ENCODE results near the gene SDHAF3. TPM values are rescaled to one million over a fixed set of nuclear protein-coding genes. Genes with fewer than 3 reads are reported as not detected.
A peak's percentile ranks its signal among the peaks of the same experiment; 100 is the strongest.

The SDHAF3 gene
- total RNA-seq, 1 experiment from 2014 or later, result 27.4 TPM

GRCh38 chr7:97117035-97117371 is 495 bp upstream of the SDHAF3 start:
- Histone ChIP-seq H3K4me2 (peak overlapping the region; percentile 92), H3K4me3 (peak overlapping the region; percentile 82), H2AFZ (peak overlapping the region; percentile 97), H3K9me2 (ENCODE audit: insufficient read depth) (no peaks in the 10 kb centered on the region), H3K27me3 (ENCODE audit: insufficient read depth, low read depth) (no peaks in the 10 kb centered on the region), H3F3A (ENCODE audit: insufficient read depth, low read depth) (no peaks in the 10 kb centered on the region), H3K36me3 (ENCODE audit: low read depth) (no peaks in the 10 kb centered on the region), H3K9me3 (ENCODE audit: insufficient read depth, low read depth) (no peaks in the 10 kb centered on the region), H4K20me1 (ENCODE audit: insufficient read depth) (no peaks in the 10 kb centered on the region), H3K79me2 (ENCODE audit: low read depth) (peaks cover 22% of the 10 kb centered on the region), H3K4me1 (replicated peaks; ENCODE audit: insufficient read depth) (peaks cover 15% of the 10 kb centered on the region), H3K27ac (peak overlapping the region; percentile 49; the same call in 1 of the 2 replicates)
- no TSS peak for BruUV-seq (replicated peaks)
- TF ChIP-seq EZH2 (IDR thresholded peaks at IDR 0.05; ENCODE audit: low read depth) (no peak), CTCF (conservative IDR thresholded peaks at IDR 0.05) (no peak)
- CTCF ChIA-PET, result interaction anchor here (0.6 kb wide), 1 partner anchor 1223 kb away, joined by 3 read pairs; no protein-coding TSS in a partner anchor
- POLR2A ChIA-PET (ENCODE audit: unreplicated experiment), result no interaction called here
- intact Hi-C loops (cut with micrococcal nuclease; ENCODE audit: unreplicated experiment), result loop anchor here (1.0 to 5.0 kb wide), 2 partner anchors 755 to 1050 kb away; partner anchors contain the start of gene ASNS
- DNase-seq, result no peak

GRCh38 chr7:97118306-97118917 is 914 bp downstream of the SDHAF3 start:
- TF ChIP-seq EZH2 (IDR thresholded peaks at IDR 0.05; ENCODE audit: low read depth), result no peak
- no peak for TF ChIP-seq CTCF (conservative IDR thresholded peaks at IDR 0.05)
- peak overlapping the region; percentile 92 for H3K4me2 ChIP-seq
- no TSS peak for BruUV-seq (replicated peaks)
- CTCF ChIA-PET, result interaction anchor here (0.7 kb wide), 1 partner anchor 1636 kb away, joined by 3 read pairs; no protein-coding TSS in a partner anchor
- H3K27me3 ChIP-seq (ENCODE audit: insufficient read depth, low read depth), result no peaks in the 10 kb centered on the region
- peak overlapping the region; percentile 41 for H3K27ac ChIP-seq
- no peaks in the 10 kb centered on the region for H3K9me2 ChIP-seq (ENCODE audit: insufficient read depth)
- H3K9me3 ChIP-seq (ENCODE audit: insufficient read depth, low read depth), result no peaks in the 10 kb centered on the region
- H3K4me1 ChIP-seq (replicated peaks; ENCODE audit: insufficient read depth), result peaks cover 15% of the 10 kb centered on the region
- intact Hi-C loops (cut with micrococcal nuclease; ENCODE audit: unreplicated experiment), result loop anchor here (5.0 kb wide), 1 partner anchor 1049 kb away; no protein-coding TSS in a partner anchor
- no peak for DNase-seq
- POLR2A ChIA-PET (ENCODE audit: unreplicated experiment), result interaction anchor here (0.6 to 0.9 kb wide), 2 partner anchors 754 to 1683 kb away, joined by 3 to 10 read pairs; partner anchors contain the start of gene ASNS
- no peaks in the 10 kb centered on the region for H4K20me1 ChIP-seq (ENCODE audit: insufficient read depth)
- peak overlapping the region; percentile 82 for H3K4me3 ChIP-seq
- H2AFZ ChIP-seq, result peak overlapping the region; percentile 97
- H3F3A ChIP-seq (ENCODE audit: insufficient read depth, low read depth), result no peaks in the 10 kb centered on the region
- H3K79me2 ChIP-seq (ENCODE audit: low read depth), result peaks cover 28% of the 10 kb centered on the region
- no peaks in the 10 kb centered on the region for H3K36me3 ChIP-seq (ENCODE audit: low read depth)

- Histone ChIP-seq H3K27ac (no peak overlapping the region), H3K9me3 (ENCODE audit: insufficient read depth, low read depth) (no peaks in the 10 kb centered on the region), H3K9me2 (ENCODE audit: insufficient read depth) (no peaks in the 10 kb centered on the region), H3K4me2 (peak overlapping the region; percentile 92), H3K4me1 (replicated peaks; ENCODE audit: insufficient read depth) (peaks cover 15% of the 10 kb centered on the region), H4K20me1 (ENCODE audit: insufficient read depth) (no peaks in the 10 kb centered on the region), H3K27me3 (ENCODE audit: insufficient read depth, low read depth) (no peaks in the 10 kb centered on the region), H3K79me2 (ENCODE audit: low read depth) (peaks cover 28% of the 10 kb centered on the region), H3K4me3 (no peak overlapping the region), H2AFZ (no peak overlapping the region), H3K36me3 (ENCODE audit: low read depth) (no peaks in the 10 kb centered on the region), H3F3A (ENCODE audit: insufficient read depth, low read depth) (no peaks in the 10 kb centered on the region)
- DNase-seq, result no peak
- TF ChIP-seq CTCF (conservative IDR thresholded peaks at IDR 0.05) (no peak), EZH2 (IDR thresholded peaks at IDR 0.05; ENCODE audit: low read depth) (no peak)
- intact Hi-C loops (cut with micrococcal nuclease; ENCODE audit: unreplicated experiment), result loop anchor here (5.0 kb wide), 1 partner anchor 1048 kb away; no protein-coding TSS in a partner anchor
- ChIA-PET POLR2A (ENCODE audit: unreplicated experiment) (no interaction called here), CTCF (no interaction called here)
- BruUV-seq (replicated peaks), result no TSS peak
Measured at GRCh38 chr7:97119747-97120146, 2.2 kb downstream of the SDHAF3 start.
